ENCODE data around the gene CBFA2T3. TPM values are rescaled to one million over a fixed set of nuclear protein-coding genes. Genes with fewer than 3 reads are reported as not detected.

The CBFA2T3 gene
- total and polyA plus RNA-seq, 2 of the 8 experiments (the other 6 are each of a cell fraction or from before 2014, with no cell fraction given) = 0.51 to 1.3 TPM

- H3K27me3 ChIP-seq (replicated peaks in 1 of 4; ENCODE audit: control insufficient read depth in 3 of 4, extremely low read depth in 1 of 4, insufficient read depth in 3 of 4, low read length in 3 of 4) = no peaks in the 10 kb centered on the region
- DNase-seq (ENCODE audit: low read depth in 1 of 2, low spot score in 2 of 2) (no peak), FAIRE-seq (no peak)
- no peak overlapping the region for H2AFZ ChIP-seq (ENCODE audit: low read length)
- no peak overlapping the region for H2BK5ac ChIP-seq (ENCODE audit: low read depth, low read length)
- H2BK12ac ChIP-seq (ENCODE audit: low read depth, low read length) = 0 out of 2 replicates have a peak overlapping the region, but pooled peaks have one; percentile 17
- H3K79me2 ChIP-seq (ENCODE audit: control insufficient read depth in 1 of 2, insufficient read depth in 2 of 2, low read length in 2 of 2) = no peaks in the 10 kb centered on the region
- H3K4me1 ChIP-seq (replicated peaks in 1 of 4; ENCODE audit: control insufficient read depth in 3 of 4, insufficient read depth in 4 of 4, low read length in 3 of 4) = peaks cover 0 to 2% (median 0%) of the 10 kb centered on the region in 4 experiments; a peak in 2 of 7 replicates
- H3K9me3 ChIP-seq (ENCODE audit: insufficient read depth in 2 of 2, low read depth in 1 of 2, low read length in 1 of 2) = peaks cover 5 to 12% of the 10 kb centered on the region in 2 experiments; a peak in 1 of 4 replicates
- ChIA-PET CTCF (ENCODE audit: partially characterized antibody) (no interaction called here), POLR2A (ENCODE audit: partially characterized antibody) (interaction anchor here (0.6 kb wide), 1 partner anchor 1393 kb away, joined by 3 read pairs; no protein-coding TSS in a partner anchor)
- H2BK20ac ChIP-seq (ENCODE audit: low read length) = no peak overlapping the region
- no peak overlapping the region for H3K56ac ChIP-seq (replicated peaks; ENCODE audit: insufficient read length, low read depth, low read length)
- no peaks in the 10 kb centered on the region for H3K36me3 ChIP-seq (ENCODE audit: control insufficient read depth in 2 of 4, insufficient read depth in 4 of 4, low read length in 3 of 4)
- H2AK5ac ChIP-seq (ENCODE audit: low read depth, low read length) = no peak overlapping the region
- 91% methylated on average over 11 of the region's 20 CpGs; no CpG with 5 or more reads in 1 of the 2 experiments for WGBS, 2 experiments (ENCODE audit: extremely low coverage in 1 of 2, insufficient coverage in 1 of 2, insufficient read length in 1 of 2, insufficient replicate concordance in 2 of 2, low coverage in 1 of 2, low lambda C conversion rate in 2 of 2, missing lambda C conversion rate in 1 of 2)
- no peak overlapping the region for H2BK120ac ChIP-seq (replicated peaks; ENCODE audit: low read depth, low read length)
- H4K91ac ChIP-seq (replicated peaks; ENCODE audit: insufficient read length, low read length) = no peak overlapping the region
- peaks cover 0 to 1% of the 10 kb centered on the region in 2 experiments for H4K20me1 ChIP-seq (replicated peaks in 1 of 2; ENCODE audit: control insufficient read depth in 1 of 2, insufficient read depth in 2 of 2, low read length in 2 of 2)
- peak overlapping the region; percentile 25; the same call in 1 of the 2 replicates for H4K8ac ChIP-seq (ENCODE audit: extremely low read depth, insufficient read depth, low read length)
- no peak overlapping the region for H4K5ac ChIP-seq (ENCODE audit: insufficient read length, low read depth, low read length)
- no peak overlapping the region for H2BK15ac ChIP-seq (ENCODE audit: low read length)
- no peak overlapping the region for H3K14ac ChIP-seq (ENCODE audit: insufficient read length)
- H3K27ac ChIP-seq (ENCODE audit: low read depth, low read length) = no peak overlapping the region
- no peak overlapping the region for H3K4me3 ChIP-seq (ENCODE audit: extremely low read depth in 1 of 4, insufficient read depth in 2 of 4, low read depth in 3 of 4, low read length in 4 of 4)
- H3K79me1 ChIP-seq (ENCODE audit: low read depth, low read length) = no peaks in the 10 kb centered on the region; the same call in 1 of the 2 replicates
- no peak overlapping the region for H3K23ac ChIP-seq (ENCODE audit: insufficient read length)
- H3K18ac ChIP-seq (ENCODE audit: extremely low read depth, low read length) = no peak overlapping the region
- H3K23me2 ChIP-seq (ENCODE audit: low read depth, low read length) = peaks cover 16% of the 10 kb centered on the region; the same call in 1 of the 2 replicates
- no peak overlapping the region for H3K4ac ChIP-seq (replicated peaks; ENCODE audit: insufficient read length, low read depth, low read length)
- H3K4me2 ChIP-seq (ENCODE audit: insufficient read depth in 1 of 2, low read depth in 2 of 2, low read length in 2 of 2) = no peak overlapping the region
- H3K9ac ChIP-seq (replicated peaks in 1 of 4; ENCODE audit: extremely low read depth in 1 of 4, low read depth in 3 of 4, low read length in 3 of 4) = no peak overlapping the region
- TF ChIP-seq CTCF (IDR thresholded peaks at IDR 0.05; ENCODE audit: control extremely low read depth in 1 of 3, insufficient read depth in 1 of 3, low read depth in 1 of 3, low read length in 3 of 3) (no peak), JUND (IDR thresholded peaks at IDR 0.05; ENCODE audit: low read length) (no peak), SAP30 (IDR thresholded peaks at IDR 0.05; ENCODE audit: insufficient read depth, insufficient replicate concordance, low read length) (no peak), EP300 (IDR thresholded peaks at IDR 0.05; ENCODE audit: borderline replicate concordance in 1 of 2, low read depth in 2 of 2, low read length in 2 of 2) (no peak), BCL11A (IDR thresholded peaks at IDR 0.05; ENCODE audit: low read depth in 2 of 2, low read length in 2 of 2) (no peak), TAF1 (IDR thresholded peaks at IDR 0.05; ENCODE audit: low read depth, low read length) (no peak), CBX5 (IDR thresholded peaks at IDR 0.05; ENCODE audit: low read depth, low read length) (no peak), SIRT6 (IDR thresholded peaks at IDR 0.05; ENCODE audit: low read length) (no peak), YY1 (IDR thresholded peaks at IDR 0.05; ENCODE audit: low read depth, low read length) (no peak), RAD21 (IDR thresholded peaks at IDR 0.05 in 1 of 2, conservative IDR thresholded peaks at IDR 0.05 in 1 of 2; ENCODE audit: low read depth in 2 of 2, low read length in 2 of 2) (no peak)
Observed at GRCh38 chr16:89015271-89015859, 38.4 kb upstream of the CBFA2T3 start.
